AG04449 (cell line): ENCODE results near the gene DCDC2.
"Not testable (repeated sequence)": the region's sequence is repeated elsewhere in the genome, so short reads cannot be mapped to it uniquely, and the experiment has no call there.

ENCODE experiments used
- CTCF ChIA-PET: fragments of 350-600 bp; formaldehyde crosslinking; extraction: SDS; loops from one replicate; lab custom pipeline; 2021; ENCODE audit warnings: antibody characterized with exemption; lab: Yijun Ruan, JAX
- POLR2A ChIA-PET: fragments of 400-600, 350-600 bp; formaldehyde crosslinking; extraction: SDS; loops from one replicate; lab custom pipeline; 2020; ENCODE audit warnings: antibody characterized with exemption, inconsistent platforms; lab: Yijun Ruan, JAX
- DNase-seq: peaks from one replicate; pipeline ENCODE4 v3.0.0-alpha.2; 2010; ENCODE audit warnings: low read depth, low spot score
- H3K4me3 ChIP-seq: 2 replicates; pipeline ENCODE4 v1.5.1; 2011; ENCODE audit warnings: low read depth, mild to moderate bottlenecking, control low read depth, low read length
- CTCF ChIP-seq: IDR thresholded peaks from one replicate; pipeline ENCODE4 v1.5.1; 2011; ENCODE audit warnings: mild to moderate bottlenecking, moderate library complexity, low read length, control low read depth, inconsistent platforms; ENCODE audit not compliant: insufficient read depth; ENCODE audit errors: missing control alignments

DCDC2 gene

GRCh38 chr6:24357336-24358218 lies at the start of gene DCDC2:
Gene DCDC2, minus strand, starts transcription at chr6:24358059. Its CDS starts 309 bp downstream, at chr6:24357750.
- POLR2A ChIA-PET = no interaction called here
- H3K4me3 ChIP-seq = no peak within 1 kb of the TSS

GRCh38 chr6:24405262-24405661 lies 47.4 kb upstream of the DCDC2 start:
- no peak for TF ChIP-seq CTCF
- DNase-seq = no peak
- ChIA-PET CTCF (interaction anchor here (1.4 to 1.5 kb wide), 2 partner anchors 10 to 25 kb away, joined by 3 to 4 read pairs; no protein-coding TSS in a partner anchor), POLR2A (no interaction called here)
- H3K4me3 ChIP-seq = no peak overlapping the region

More at GRCh38 chr6:24357336-24358218, at the start of gene DCDC2:
- no peak for DNase-seq
- TF ChIP-seq CTCF = no peak
- CTCF ChIA-PET = no interaction called here

GRCh38 chr6:24403501-24403824 lies 45.6 kb upstream of the DCDC2 start:
- H3K4me3 ChIP-seq = peak overlapping the region; percentile 99
- no peak for DNase-seq
- POLR2A ChIA-PET = interaction anchor here (1.1 kb wide), 1 partner anchor 12 kb away, joined by 4 read pairs; no protein-coding TSS in a partner anchor
- CTCF ChIA-PET = interaction anchor here (1.4 kb wide), 1 partner anchor 14 kb away, joined by 3 read pairs; no protein-coding TSS in a partner anchor
- TF ChIP-seq CTCF = no peak

- H3K4me3 ChIP-seq = peak within 1 kb of the TSS; percentile 99
- no peak for DNase-seq
- CTCF ChIA-PET = interaction anchor here (1.4 to 1.6 kb wide), 3 partner anchors 11 to 43 kb away, joined by 3 to 4 read pairs (median 3); no protein-coding TSS in a partner anchor
- POLR2A ChIA-PET = interaction anchor here (1.1 kb wide), 1 partner anchor 13 kb away, joined by 4 read pairs; no protein-coding TSS in a partner anchor
- no peak for TF ChIP-seq CTCF
These were observed 45.0 kb upstream of the DCDC2 start, which contains the start of gene MRS2 for GRCh38 chr6:24402697-24403500. Gene MRS2, plus strand, starts transcription at chr6:24402936. Its CDS starts 111 bp downstream, at chr6:24403047.

GRCh38 chr6:24401458-24401857 lies 43.6 kb upstream of the DCDC2 start:
- DNase-seq = no peak
- no peak overlapping the region for H3K4me3 ChIP-seq
- no peak for TF ChIP-seq CTCF
- CTCF ChIA-PET = no interaction called here
- POLR2A ChIA-PET = no interaction called here

GRCh38 chr6:24400045-24401039 lies 42.5 kb upstream of the DCDC2 start:
- POLR2A ChIA-PET, CTCF ChIA-PET, H3K4me3 ChIP-seq, DNase-seq: not testable (repeated sequence)
